ENCODE measurements around the gene ENOX1.

DNA sequence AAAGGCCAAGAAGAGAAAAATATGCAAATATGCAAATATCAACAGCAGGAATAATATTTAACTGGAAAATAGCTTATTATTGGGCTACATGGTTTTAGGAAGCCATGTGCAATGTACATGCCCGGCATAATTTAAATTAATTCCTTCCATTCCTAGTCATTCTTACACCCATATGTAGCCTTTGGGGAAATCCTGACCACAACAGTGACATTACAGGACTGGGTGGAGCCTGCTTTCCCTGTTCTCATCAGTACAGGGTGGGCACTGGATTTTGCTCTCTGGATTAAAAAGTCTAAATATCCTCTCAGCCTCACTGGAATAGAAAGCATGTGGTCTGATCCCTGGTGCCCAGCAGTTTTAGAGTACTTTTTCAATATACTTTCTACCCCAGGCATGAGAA lies 565.2 kb downstream of the ENOX1 start:
- TF ChIP-seq, protein P1, sequence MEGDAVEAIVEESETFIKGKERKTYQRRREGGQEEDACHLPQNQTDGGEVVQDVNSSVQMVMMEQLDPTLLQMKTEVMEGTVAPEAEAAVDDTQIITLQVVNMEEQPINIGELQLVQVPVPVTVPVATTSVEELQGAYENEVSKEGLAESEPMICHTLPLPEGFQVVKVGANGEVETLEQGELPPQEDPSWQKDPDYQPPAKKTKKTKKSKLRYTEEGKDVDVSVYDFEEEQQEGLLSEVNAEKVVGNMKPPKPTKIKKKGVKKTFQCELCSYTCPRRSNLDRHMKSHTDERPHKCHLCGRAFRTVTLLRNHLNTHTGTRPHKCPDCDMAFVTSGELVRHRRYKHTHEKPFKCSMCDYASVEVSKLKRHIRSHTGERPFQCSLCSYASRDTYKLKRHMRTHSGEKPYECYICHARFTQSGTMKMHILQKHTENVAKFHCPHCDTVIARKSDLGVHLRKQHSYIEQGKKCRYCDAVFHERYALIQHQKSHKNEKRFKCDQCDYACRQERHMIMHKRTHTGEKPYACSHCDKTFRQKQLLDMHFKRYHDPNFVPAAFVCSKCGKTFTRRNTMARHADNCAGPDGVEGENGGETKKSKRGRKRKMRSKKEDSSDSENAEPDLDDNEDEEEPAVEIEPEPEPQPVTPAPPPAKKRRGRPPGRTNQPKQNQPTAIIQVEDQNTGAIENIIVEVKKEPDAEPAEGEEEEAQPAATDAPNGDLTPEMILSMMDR (optimal IDR thresholded peaks at IDR 0.05 in 1 of 3, IDR thresholded peaks at IDR 0.05 in 1 of 3, conservative IDR thresholded peaks at IDR 0.05 in 1 of 3; ENCODE audit: extremely low read depth in 1 of 3, insufficient read depth in 2 of 3, low read length in 3 of 3), result no peak
- no peak for TF ChIP-seq EZH2 (IDR thresholded peaks at IDR 0.05; ENCODE audit: low read length)

All from keratinocyte (primary cell).